Erythroblast (primary cell): ENCODE measurements around the gene FAM234A.

ENCODE experiments used
- GATA1 ChIP-seq: IDR thresholded peaks from 2 replicates; pipeline ENCODE4 v1.6.1; 2011; ENCODE audit warnings: low read depth, mild to moderate bottlenecking, control low read depth, low read length, moderate library complexity
- POLR2A ChIP-seq: IDR thresholded peaks from 2 replicates; pipeline ENCODE4 v1.6.1; 2011; ENCODE audit warnings: mild to moderate bottlenecking, low read length

GRCh38 chr16:284204-285120, 49.8 kb downstream of the FAM234A start:
- TF ChIP-seq GATA1 (no peak), POLR2A (no peak)
